Caco-2 (cell line): ENCODE results near the gene PPP4R1. TPM values are rescaled to one million over a fixed set of nuclear protein-coding genes. Genes with fewer than 3 reads are reported as not detected.

Experiments used
- BruUV-seq: library from RNA; stranded (reverse); fragments of 400-500 nt; replicated peaks from 2 replicates; lab custom pipeline; 2021; lab: Mats Ljungman, UMichigan
- CTCF ChIA-PET: fragments of 300-600 bp; sonication (Branson Sonifier 250); formaldehyde crosslinking; loops from one replicate; lab custom pipeline; 2022; ENCODE audit warnings: antibody characterized with exemption; lab: Charles Lee
- POLR2A ChIA-PET: fragments of 300-600 bp; sonication (Branson Sonifier 250); formaldehyde crosslinking; loops from one replicate; lab custom pipeline; 2022; ENCODE audit warnings: antibody characterized with exemption; lab: Charles Lee
- DNase-seq, 2 experiments: peaks; one replicate each; pipeline versions ENCODE4 v3.0.0 to v3.0.0-alpha.2; 2020 to 2022
- H3K27me3 ChIP-seq: replicated peaks from 2 replicates; pipeline ENCODE4 v1.6.0; 2011; ENCODE audit warnings: low read length; ENCODE audit not compliant: control insufficient read depth, insufficient read depth
- H3K36me3 ChIP-seq: 2 replicates; pipeline ENCODE4 v1.5.1; 2011; ENCODE audit warnings: low read length; ENCODE audit not compliant: control insufficient read depth, insufficient read depth
- H3K4me1 ChIP-seq: fragments of 250-450 bp; sonication (Bioruptor Pico); 2 replicates; pipeline ENCODE4 v1.5.1; 2020; ENCODE audit warnings: mild to moderate bottlenecking
- H3K4me3 ChIP-seq: 2 replicates; pipeline ENCODE4 v1.5.1; 2011; ENCODE audit warnings: low read depth, mild to moderate bottlenecking, control low read depth, low read length
- H3K9me3 ChIP-seq: fragments of 250-450 bp; sonication (Bioruptor Pico); 2 replicates; pipeline ENCODE4 v1.5.1; 2020; ENCODE audit warnings: mild to moderate bottlenecking, moderate library complexity
- H3K27ac Mint-ChIP-seq: one replicate; pipeline ENCODE4 v1.8.0; 2022; ENCODE audit warnings: mixed read lengths; ENCODE audit not compliant: unreplicated experiment
- H3K27me3 Mint-ChIP-seq: one replicate; pipeline ENCODE4 v1.8.0; 2022; ENCODE audit warnings: mixed read lengths; ENCODE audit not compliant: insufficient read depth, unreplicated experiment
- H3K36me3 Mint-ChIP-seq: one replicate; pipeline ENCODE4 v1.8.0; 2022; ENCODE audit warnings: mild to moderate bottlenecking, mixed read lengths; ENCODE audit not compliant: insufficient read depth, unreplicated experiment
- H3K4me1 Mint-ChIP-seq: one replicate; pipeline ENCODE4 v1.8.0; 2022; ENCODE audit warnings: low read depth, mixed read lengths; ENCODE audit not compliant: unreplicated experiment
- H3K4me3 Mint-ChIP-seq: one replicate; pipeline ENCODE4 v1.8.0; 2022; ENCODE audit warnings: mild to moderate bottlenecking, moderate library complexity, mixed read lengths; ENCODE audit not compliant: unreplicated experiment
- H3K9me3 Mint-ChIP-seq: one replicate; pipeline ENCODE4 v1.8.0; 2022; ENCODE audit warnings: mixed read lengths; ENCODE audit not compliant: unreplicated experiment
- CTCF ChIP-seq, 2 experiments: fragments of 200-600 bp in 1 of 2; IDR thresholded peaks; 1 replicate in 1 of 2; 2 replicates in 1 of 2; pipeline versions ENCODE4 v1.5.1 to v1.8.0; 2011 to 2022; ENCODE audit warnings: antibody characterized with exemption in 1 of 2, control low read depth in 1 of 2, inconsistent platforms in 1 of 2, low read depth in 1 of 2, low read length in 1 of 2, mild to moderate bottlenecking in 1 of 2, moderate library complexity in 1 of 2; ENCODE audit not compliant: insufficient read depth in 1 of 2, severe bottlenecking in 1 of 2, unreplicated experiment in 1 of 2
- intact Hi-C: fragments of 100-400 bp; cut with micrococcal nuclease; formaldehyde crosslinking; loops from one replicate; pipeline ENCODE4 v1.10.0; 2022; ENCODE audit not compliant: unreplicated experiment
- total RNA-seq: library from RNA; stranded (reverse); gene quantifications from 2 replicates; pipeline ENCODE4 v1.2.3, GENCODE V29; 2022

PPP4R1 gene
- total RNA-seq, 1 experiment from 2014 or later, result 96.6 TPM

GRCh38 chr18:9597609-9598008 is 16.8 kb downstream of the PPP4R1 start:
- intact Hi-C loops, result loop anchor here (5.0 kb wide), 1 partner anchor 125 kb away; no protein-coding TSS in a partner anchor
- Histone ChIP-seq H3K9me3 (peaks cover 17% of the 10 kb centered on the region; the same call in 1 of the 2 replicates), H3K4me1 (peaks cover 25% of the 10 kb centered on the region), H3K27me3 (no peaks in the 10 kb centered on the region), H3K4me3 (no peak overlapping the region), H3K36me3 (no peaks in the 10 kb centered on the region)
- peaks cover 22% of the 10 kb centered on the region for H3K4me1 Mint-ChIP-seq
- BruUV-seq, result no TSS peak
- peaks cover 9% of the 10 kb centered on the region for H3K9me3 Mint-ChIP-seq
- no peak for DNase-seq
- ChIA-PET CTCF (no interaction called here), POLR2A (no interaction called here)
- H3K27me3 Mint-ChIP-seq, result no peaks in the 10 kb centered on the region
- no peak overlapping the region for H3K27ac Mint-ChIP-seq
- peaks cover 15% of the 10 kb centered on the region for H3K36me3 Mint-ChIP-seq
- no peak for TF ChIP-seq CTCF (IDR thresholded peaks at IDR 0.05; ENCODE audit: insufficient read depth in 1 of 2, low read depth in 1 of 2, low read length in 1 of 2, severe bottlenecking in 1 of 2, unreplicated experiment in 1 of 2)
- no peak overlapping the region for H3K4me3 Mint-ChIP-seq

- intact Hi-C loops, result loop anchor here (5.0 kb wide), 1 partner anchor 125 kb away; no protein-coding TSS in a partner anchor
- ChIA-PET CTCF (no interaction called here), POLR2A (no interaction called here)
- no peak overlapping the region for H3K4me3 ChIP-seq
- no peaks in the 10 kb centered on the region for H3K27me3 ChIP-seq
- peaks cover 25% of the 10 kb centered on the region for H3K4me1 ChIP-seq
- Mint-ChIP-seq H3K4me3 (no peak overlapping the region), H3K4me1 (peaks cover 22% of the 10 kb centered on the region), H3K27ac (no peak overlapping the region), H3K9me3 (peaks cover 9% of the 10 kb centered on the region), H3K27me3 (no peaks in the 10 kb centered on the region), H3K36me3 (peaks cover 15% of the 10 kb centered on the region)
- H3K36me3 ChIP-seq, result no peaks in the 10 kb centered on the region
- H3K9me3 ChIP-seq, result peaks cover 17% of the 10 kb centered on the region; the same call in 1 of the 2 replicates
- no peak for TF ChIP-seq CTCF (IDR thresholded peaks at IDR 0.05; ENCODE audit: insufficient read depth in 1 of 2, low read depth in 1 of 2, low read length in 1 of 2, severe bottlenecking in 1 of 2, unreplicated experiment in 1 of 2)
- BruUV-seq, result no TSS peak
- no peak for DNase-seq
Observed at GRCh38 chr18:9596843-9597526, 17.4 kb downstream of the PPP4R1 start.

- Mint-ChIP-seq H3K36me3 (peaks cover 22% of the 10 kb centered on the region), H3K4me1 (peaks cover 22% of the 10 kb centered on the region), H3K9me3 (peaks cover 9% of the 10 kb centered on the region), H3K4me3 (no peak overlapping the region), H3K27ac (no peak overlapping the region), H3K27me3 (no peaks in the 10 kb centered on the region)
- ChIA-PET POLR2A (no interaction called here), CTCF (no interaction called here)
- Histone ChIP-seq H3K27me3 (no peaks in the 10 kb centered on the region), H3K36me3 (no peaks in the 10 kb centered on the region), H3K9me3 (peaks cover 9% of the 10 kb centered on the region; the same call in 1 of the 2 replicates), H3K4me1 (peaks cover 25% of the 10 kb centered on the region), H3K4me3 (no peak overlapping the region)
- DNase-seq, result no peak
- intact Hi-C loops, result loop anchor here (5.0 kb wide), 1 partner anchor 126 kb away; no protein-coding TSS in a partner anchor
- no TSS peak for BruUV-seq
- no peak for TF ChIP-seq CTCF (IDR thresholded peaks at IDR 0.05; ENCODE audit: insufficient read depth in 1 of 2, low read depth in 1 of 2, low read length in 1 of 2, severe bottlenecking in 1 of 2, unreplicated experiment in 1 of 2)
Observed at GRCh38 chr18:9596226-9596625, 18.1 kb downstream of the PPP4R1 start.
